Lower leg skin (tissue), 3 donors: ENCODE data around the gene PPP1R9B.

Source experiments
- POLR2A ChIP-seq, 2 donors: fragments of 450-650 bp; IDR thresholded peaks; one replicate each; pipeline ENCODE4 v1.6.1; 2016 to 2017; ENCODE audit warnings: antibody characterized with exemption in 2 of 2, mild to moderate bottlenecking in 1 of 2, moderate library complexity in 1 of 2
- TF ChIP-seq, protein P1 (sequence below), 3 donors: fragments of 450-650 bp; IDR thresholded peaks; one replicate each; pipeline ENCODE4 v1.5.1; 2016; ENCODE audit warnings: antibody characterized with exemption in 3 of 3, mild to moderate bottlenecking in 3 of 3, moderate library complexity in 2 of 3

DNA sequence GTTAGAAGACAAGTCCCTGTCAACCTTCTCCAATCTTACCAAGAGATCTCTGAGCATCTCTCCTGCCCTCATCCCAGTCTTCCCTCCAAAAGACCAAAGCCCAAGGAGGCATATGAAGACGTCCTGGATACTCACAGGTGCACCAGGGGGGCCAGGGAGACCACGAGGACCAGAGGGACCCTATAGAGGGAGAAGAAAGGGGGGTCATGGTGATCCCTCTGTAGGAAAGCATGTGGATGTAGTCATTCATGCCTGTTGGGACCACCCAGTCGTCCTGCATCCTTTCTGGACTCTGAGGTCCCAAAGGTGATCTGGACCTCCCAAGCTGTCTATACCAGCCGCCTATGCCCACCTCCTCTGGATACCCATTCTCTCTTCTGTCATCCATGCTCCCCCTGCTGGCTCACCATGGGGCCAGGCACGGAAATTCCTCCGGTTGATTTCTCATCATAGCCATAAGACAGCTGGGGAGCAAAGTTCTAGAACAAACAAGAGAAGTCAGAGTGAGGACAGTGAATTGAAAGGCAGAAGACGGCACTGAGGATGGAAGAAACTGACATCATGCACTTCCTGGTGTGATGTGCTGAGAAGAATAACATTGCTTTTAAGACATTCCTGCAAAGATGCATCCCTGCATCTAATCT, 47.7 kb upstream of the PPP1R9B start:
- TF ChIP-seq, protein P1, sequence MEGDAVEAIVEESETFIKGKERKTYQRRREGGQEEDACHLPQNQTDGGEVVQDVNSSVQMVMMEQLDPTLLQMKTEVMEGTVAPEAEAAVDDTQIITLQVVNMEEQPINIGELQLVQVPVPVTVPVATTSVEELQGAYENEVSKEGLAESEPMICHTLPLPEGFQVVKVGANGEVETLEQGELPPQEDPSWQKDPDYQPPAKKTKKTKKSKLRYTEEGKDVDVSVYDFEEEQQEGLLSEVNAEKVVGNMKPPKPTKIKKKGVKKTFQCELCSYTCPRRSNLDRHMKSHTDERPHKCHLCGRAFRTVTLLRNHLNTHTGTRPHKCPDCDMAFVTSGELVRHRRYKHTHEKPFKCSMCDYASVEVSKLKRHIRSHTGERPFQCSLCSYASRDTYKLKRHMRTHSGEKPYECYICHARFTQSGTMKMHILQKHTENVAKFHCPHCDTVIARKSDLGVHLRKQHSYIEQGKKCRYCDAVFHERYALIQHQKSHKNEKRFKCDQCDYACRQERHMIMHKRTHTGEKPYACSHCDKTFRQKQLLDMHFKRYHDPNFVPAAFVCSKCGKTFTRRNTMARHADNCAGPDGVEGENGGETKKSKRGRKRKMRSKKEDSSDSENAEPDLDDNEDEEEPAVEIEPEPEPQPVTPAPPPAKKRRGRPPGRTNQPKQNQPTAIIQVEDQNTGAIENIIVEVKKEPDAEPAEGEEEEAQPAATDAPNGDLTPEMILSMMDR (IDR thresholded peaks at IDR 0.05): peak in 1 of 3 donors; percentile 52
- no peak for TF ChIP-seq POLR2A (IDR thresholded peaks at IDR 0.05)
